ENCODE data around the gene RPGRIP1L. TPM values are rescaled to one million over a fixed set of nuclear protein-coding genes. Genes with fewer than 3 reads are reported as not detected.

Gene RPGRIP1L
- total RNA-seq, 3 donors from 2014 or later (not counting 1 experiment from before 2014, with no cell fraction given): 2.3 to 3.0 (median 2.6) TPM

DNA sequence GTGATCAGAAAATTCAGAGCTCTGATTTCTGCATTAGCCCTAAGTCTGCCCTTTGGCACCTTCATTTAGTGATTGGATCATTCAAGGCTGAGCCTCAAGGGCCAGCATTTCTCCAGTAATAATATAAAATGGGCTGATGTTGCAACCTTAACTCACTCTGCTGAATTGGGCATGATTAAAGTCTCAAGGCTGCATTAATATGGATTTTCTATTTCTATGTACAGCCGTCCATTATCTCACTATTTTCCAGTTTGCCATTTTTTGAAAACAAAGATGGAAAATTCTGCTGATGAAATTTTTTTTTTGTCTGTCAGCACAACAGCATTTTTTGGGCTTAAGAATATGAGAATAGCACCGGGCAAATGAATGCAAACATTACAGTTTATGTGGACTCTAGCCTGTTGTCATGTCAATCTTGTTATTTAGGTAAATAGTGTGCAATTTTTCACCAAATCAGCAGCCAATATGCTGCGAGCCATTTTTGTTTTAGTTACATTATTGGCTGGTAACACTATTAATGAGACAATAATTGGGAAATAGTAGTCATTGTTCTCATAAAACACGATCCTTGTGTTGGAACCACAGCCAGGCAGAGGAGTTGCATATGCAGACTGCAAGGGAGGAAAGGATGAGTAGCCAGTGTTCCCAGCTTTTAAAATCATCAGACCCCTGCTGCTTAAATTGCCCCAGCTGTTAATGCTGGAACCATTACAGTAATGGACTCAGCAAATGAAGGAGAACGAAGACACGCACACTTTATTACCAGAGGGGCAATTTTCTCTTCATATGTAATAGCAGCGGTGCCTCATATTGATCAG, 10.8 kb upstream of the RPGRIP1L start:
- Histone ChIP-seq H3K27me3 (ENCODE audit: control insufficient read depth, insufficient read depth, low read length) (no peaks in the 10 kb centered on the region), H3K4me3 (ENCODE audit: low read length) (no peak overlapping the region), H3K27ac (ENCODE audit: low read length) (no peak overlapping the region), H3K4me1 (ENCODE audit: control insufficient read depth, insufficient read depth, low read length) (no peaks in the 10 kb centered on the region), H3K36me3 (ENCODE audit: control insufficient read depth, insufficient read depth, low read length) (no peaks in the 10 kb centered on the region), H3K9me3 (ENCODE audit: control insufficient read depth, insufficient read depth, low read length) (no peaks in the 10 kb centered on the region)
- intact Hi-C loops (cut with micrococcal nuclease): no loop called here
- Mint-ChIP-seq H3K4me1 (peaks cover 20 to 23% of the 10 kb centered on the region in 2 donors), H3K36me3 (no peaks in the 10 kb centered on the region), H3K9me3 (no peaks in the 10 kb centered on the region), H3K27ac (no peak overlapping the region), H3K4me3 (no peak overlapping the region), H3K27me3 (ENCODE audit: low read depth in 2 of 2) (no peaks in the 10 kb centered on the region)
- no peak for TF ChIP-seq CTCF (IDR thresholded peaks at IDR 0.05)
- no peak for ATAC-seq
- WGBS (ENCODE audit: insufficient coverage): 96% methylated on average over 6 of the region's 7 CpGs
- DNase-seq: no peak

DNA sequence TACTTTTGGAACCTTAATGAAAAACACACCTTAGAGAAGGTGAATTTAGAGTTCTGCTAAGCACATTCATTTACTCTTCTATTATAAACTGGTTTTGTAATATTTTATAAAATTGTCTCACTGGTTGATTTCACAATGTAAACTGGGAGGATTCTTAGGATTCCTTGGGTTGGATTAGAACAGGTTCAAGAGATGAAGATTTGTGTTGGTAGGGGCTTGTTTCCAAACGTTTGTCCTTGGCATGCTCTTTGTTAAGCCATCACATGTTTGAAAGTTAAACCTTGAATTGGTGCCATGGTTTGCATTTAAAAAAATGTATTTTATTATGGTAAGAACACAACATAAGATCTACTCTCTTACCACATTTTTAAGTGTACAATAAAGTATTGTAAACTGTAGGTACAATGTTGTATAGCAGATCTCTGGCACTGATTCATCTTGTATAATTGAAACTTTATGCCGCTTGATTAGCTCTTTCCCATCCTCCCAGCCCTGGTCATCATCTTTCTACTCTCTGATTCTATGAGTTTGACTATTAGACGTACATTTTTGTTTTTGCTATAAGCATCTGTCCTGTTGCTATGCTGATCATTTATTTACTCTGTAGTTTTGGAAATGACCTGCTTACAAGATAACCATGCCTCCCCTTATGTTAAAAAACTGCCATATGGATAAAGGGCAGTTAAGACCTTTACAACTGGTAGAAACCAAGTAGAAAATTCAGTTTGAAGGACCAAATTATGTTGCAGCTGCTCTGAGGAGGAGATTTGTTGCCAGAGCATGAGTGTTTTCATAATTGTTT, 9.9 kb upstream of the RPGRIP1L start:
- H3K27me3 ChIP-seq (ENCODE audit: control insufficient read depth, insufficient read depth, low read length): no peaks in the 10 kb centered on the region
- no peak for TF ChIP-seq CTCF (IDR thresholded peaks at IDR 0.05)
- no peak overlapping the region for H3K4me3 Mint-ChIP-seq
- no peaks in the 10 kb centered on the region for H3K27me3 Mint-ChIP-seq (ENCODE audit: low read depth in 2 of 2)
- H3K4me1 Mint-ChIP-seq: peaks cover 20 to 26% of the 10 kb centered on the region in 2 donors
- no peaks in the 10 kb centered on the region for H3K9me3 ChIP-seq (ENCODE audit: control insufficient read depth, insufficient read depth, low read length)
- no peaks in the 10 kb centered on the region for H3K36me3 Mint-ChIP-seq
- no peaks in the 10 kb centered on the region for H3K36me3 ChIP-seq (ENCODE audit: control insufficient read depth, insufficient read depth, low read length)
- intact Hi-C loops (cut with micrococcal nuclease): no loop called here
- ATAC-seq (no peak), DNase-seq (no peak)
- H3K4me3 ChIP-seq (ENCODE audit: low read length): no peak overlapping the region
- H3K27ac ChIP-seq (ENCODE audit: low read length): no peak overlapping the region
- no peak overlapping the region for H3K27ac Mint-ChIP-seq
- WGBS (ENCODE audit: insufficient coverage): 95% methylated on average over 2 of the region's 3 CpGs
- H3K9me3 Mint-ChIP-seq: no peaks in the 10 kb centered on the region
- no peaks in the 10 kb centered on the region for H3K4me1 ChIP-seq (ENCODE audit: control insufficient read depth, insufficient read depth, low read length)

DNA sequence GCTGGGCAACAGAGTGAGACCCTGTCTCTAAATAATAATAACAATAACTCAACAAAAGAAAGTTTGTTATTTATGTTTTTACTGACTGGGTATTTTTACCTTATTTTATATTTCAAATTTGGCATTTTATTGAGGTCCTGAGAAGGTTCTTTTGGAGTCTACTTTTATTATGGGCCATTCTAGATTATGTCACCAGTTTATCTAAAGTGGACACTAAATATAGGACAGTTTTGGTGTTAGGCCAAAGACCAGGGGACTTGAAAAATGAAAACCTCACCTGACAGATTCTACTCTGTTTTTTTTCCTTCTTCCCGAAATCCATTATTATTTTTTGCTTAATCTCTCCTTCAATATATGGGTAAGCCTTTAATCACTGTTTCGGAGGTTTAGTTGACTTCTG, 8.4 kb upstream of the RPGRIP1L start:
- 86% methylated on average over 1 of the region's 2 CpGs for WGBS (ENCODE audit: insufficient coverage)
- no peaks in the 10 kb centered on the region for H3K9me3 ChIP-seq (ENCODE audit: control insufficient read depth, insufficient read depth, low read length)
- no peak overlapping the region for H3K4me3 Mint-ChIP-seq
- ATAC-seq: no peak
- H3K4me1 ChIP-seq (ENCODE audit: control insufficient read depth, insufficient read depth, low read length): no peaks in the 10 kb centered on the region
- no peaks in the 10 kb centered on the region for H3K27me3 Mint-ChIP-seq (ENCODE audit: low read depth in 2 of 2)
- no peak for DNase-seq
- TF ChIP-seq CTCF (IDR thresholded peaks at IDR 0.05): no peak
- H3K27ac ChIP-seq (ENCODE audit: low read length): no peak overlapping the region
- no peak overlapping the region for H3K4me3 ChIP-seq (ENCODE audit: low read length)
- H3K27me3 ChIP-seq (ENCODE audit: control insufficient read depth, insufficient read depth, low read length): no peaks in the 10 kb centered on the region
- H3K9me3 Mint-ChIP-seq: no peaks in the 10 kb centered on the region
- intact Hi-C loops (cut with micrococcal nuclease): no loop called here
- H3K4me1 Mint-ChIP-seq: peaks cover 15 to 33% of the 10 kb centered on the region in 2 donors
- H3K36me3 Mint-ChIP-seq: no peaks in the 10 kb centered on the region
- no peaks in the 10 kb centered on the region for H3K36me3 ChIP-seq (ENCODE audit: control insufficient read depth, insufficient read depth, low read length)
- no peak overlapping the region for H3K27ac Mint-ChIP-seq

Data from natural killer cell (primary cell).